Calu3 (cell line): ENCODE results near the gene CPSF2. TPM values are rescaled to one million over a fixed set of nuclear protein-coding genes. Genes with fewer than 3 reads are reported as not detected.
A peak's percentile ranks its signal among the peaks of the same experiment; 100 is the strongest.

Source experiments
- Bru-seq: library from RNA; stranded (reverse); fragments of 400-500 nt; gene quantifications from one replicate; lab custom pipeline; 2021; lab: Mats Ljungman, UMichigan
- BruChase-seq, 2 experiments: library from RNA; stranded (reverse); fragments of 400-500 nt; gene quantifications; one replicate each; lab custom pipeline; 2021; lab: Mats Ljungman, UMichigan
- BruUV-seq: library from RNA; stranded (reverse); fragments of 400-500 nt; replicated peaks from 2 replicates; lab custom pipeline; 2021; lab: Mats Ljungman, UMichigan
- CTCF ChIA-PET: fragments of 300-600 bp; sonication (Branson Sonifier 250); formaldehyde crosslinking; loops from one replicate; lab custom pipeline; 2022; ENCODE audit warnings: antibody characterized with exemption; lab: Charles Lee
- DNase-seq: peaks from one replicate; pipeline ENCODE4 v3.0.0; 2022
- H3K27ac Mint-ChIP-seq: one replicate; pipeline ENCODE4 v1.8.0; 2022; ENCODE audit warnings: mixed read lengths; ENCODE audit not compliant: unreplicated experiment
- H3K27me3 Mint-ChIP-seq: one replicate; pipeline ENCODE4 v1.8.0; 2022; ENCODE audit warnings: mixed read lengths; ENCODE audit not compliant: unreplicated experiment
- H3K36me3 Mint-ChIP-seq: one replicate; pipeline ENCODE4 v1.8.0; 2022; ENCODE audit warnings: mild to moderate bottlenecking, moderate library complexity, mixed read lengths; ENCODE audit not compliant: insufficient read depth, unreplicated experiment
- H3K4me1 Mint-ChIP-seq: one replicate; pipeline ENCODE4 v1.8.0; 2022; ENCODE audit warnings: mild to moderate bottlenecking, low read depth, mixed read lengths; ENCODE audit not compliant: unreplicated experiment
- H3K4me3 Mint-ChIP-seq: one replicate; pipeline ENCODE4 v1.8.0; 2022; ENCODE audit warnings: mild to moderate bottlenecking, low read depth, moderate library complexity, mixed read lengths; ENCODE audit not compliant: unreplicated experiment
- H3K9me3 Mint-ChIP-seq: one replicate; pipeline ENCODE4 v1.8.0; 2022; ENCODE audit warnings: low read depth, mixed read lengths; ENCODE audit not compliant: unreplicated experiment
- intact Hi-C: fragments of 100-400 bp; cut with micrococcal nuclease; formaldehyde crosslinking; loops from one replicate; pipeline ENCODE4 v1.10.0; 2022; ENCODE audit not compliant: unreplicated experiment
- long read RNA-seq: library from polyadenylated mRNA; stranded (forward); transcript quantifications from one replicate; pipeline ENCODE4 v2.0.0, GENCODE V29; 2022
- total RNA-seq: library from RNA; stranded (reverse); gene quantifications from 2 replicates; pipeline ENCODE4 v1.2.3, GENCODE V29; 2022
- TF ChIP-seq, protein P1 (sequence below): fragments of 200-600 bp; IDR thresholded peaks from one replicate; pipeline ENCODE4 v1.8.0; 2022; ENCODE audit warnings: antibody characterized with exemption; ENCODE audit not compliant: unreplicated experiment

Gene CPSF2
- total RNA-seq (70.3 and 76.7 TPM in 2 replicates), Bru-seq, nascent RNA (percentile 83 among the genes with signal in this experiment), BruChase-seq, experiment 1, labeled RNA remaining after a 6-hour chase (percentile 92 among the genes with signal in this experiment), BruChase-seq, experiment 2, labeled RNA remaining after a 2-hour chase (percentile 88 among the genes with signal in this experiment)
- long read RNA-seq, full-length matches to known transcripts: 14 of 20 reads
- long read RNA-seq, partial matches to known transcripts: 2 of 20 reads
- long read RNA-seq, other reads (novel, unspliced or antisense): 4 of 20 reads

DNA sequence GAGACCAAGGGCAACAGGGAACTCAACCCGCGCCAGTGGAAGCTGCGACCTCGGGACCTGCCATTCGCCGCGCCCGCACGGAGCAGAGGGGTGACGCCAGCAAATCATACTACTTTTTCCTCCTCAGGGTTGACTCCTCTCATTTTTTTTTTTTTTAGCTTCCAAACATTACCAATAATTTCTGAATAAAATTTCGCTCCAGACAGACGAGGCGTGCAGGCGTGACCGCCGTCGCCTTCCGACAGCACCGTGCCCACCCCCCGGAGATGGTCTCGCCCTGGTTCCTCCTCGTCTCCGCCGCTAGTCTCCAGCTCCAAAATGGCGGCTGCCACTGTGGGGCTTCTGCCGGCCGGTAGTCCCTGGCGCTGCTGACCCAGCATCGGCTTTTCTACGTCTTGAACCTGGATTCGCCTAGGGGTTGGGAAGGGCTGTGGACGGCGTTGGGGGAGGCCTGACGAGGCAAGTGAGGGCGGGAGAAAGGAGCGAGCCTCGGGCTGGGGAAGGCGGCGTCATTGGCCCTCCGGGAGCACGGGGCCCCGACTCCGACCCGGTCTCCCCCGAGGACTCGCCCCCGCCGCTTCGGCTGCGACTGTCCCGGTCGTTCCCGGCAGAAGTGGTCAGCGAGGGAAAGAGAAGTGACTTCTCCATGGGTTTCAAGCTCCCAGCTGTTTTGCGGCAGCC is at the start of gene CPSF2, which contains the start of gene NDUFB1:
TSS of gene CPSF2 (plus strand) at position 300 of the 681 bp plus-strand sequence. CDS start 9,016 bp downstream, outside the sequence.
TSS of gene NDUFB1 (minus strand) at position 37 of the 681 bp plus-strand sequence. CDS start 4,069 bp downstream, outside the sequence.
- H3K9me3 Mint-ChIP-seq: no peaks in the 10 kb centered on the region
- CTCF ChIA-PET: interaction anchor here (0.5 to 2.5 kb wide), 6 partner anchors 9 to 561 kb away, joined by 3 to 28 read pairs (median 4); partner anchors contain the start of genes ATXN3 and TRIP11
- H3K4me3 Mint-ChIP-seq: peak within 1 kb of the TSS; percentile 83
- intact Hi-C loops: no loop called here
- H3K27me3 Mint-ChIP-seq: no peaks in the 10 kb centered on the region
- BruUV-seq: no TSS peak
- H3K27ac Mint-ChIP-seq: peak within 1 kb of the TSS; percentile 98
- TF ChIP-seq, protein P1, sequence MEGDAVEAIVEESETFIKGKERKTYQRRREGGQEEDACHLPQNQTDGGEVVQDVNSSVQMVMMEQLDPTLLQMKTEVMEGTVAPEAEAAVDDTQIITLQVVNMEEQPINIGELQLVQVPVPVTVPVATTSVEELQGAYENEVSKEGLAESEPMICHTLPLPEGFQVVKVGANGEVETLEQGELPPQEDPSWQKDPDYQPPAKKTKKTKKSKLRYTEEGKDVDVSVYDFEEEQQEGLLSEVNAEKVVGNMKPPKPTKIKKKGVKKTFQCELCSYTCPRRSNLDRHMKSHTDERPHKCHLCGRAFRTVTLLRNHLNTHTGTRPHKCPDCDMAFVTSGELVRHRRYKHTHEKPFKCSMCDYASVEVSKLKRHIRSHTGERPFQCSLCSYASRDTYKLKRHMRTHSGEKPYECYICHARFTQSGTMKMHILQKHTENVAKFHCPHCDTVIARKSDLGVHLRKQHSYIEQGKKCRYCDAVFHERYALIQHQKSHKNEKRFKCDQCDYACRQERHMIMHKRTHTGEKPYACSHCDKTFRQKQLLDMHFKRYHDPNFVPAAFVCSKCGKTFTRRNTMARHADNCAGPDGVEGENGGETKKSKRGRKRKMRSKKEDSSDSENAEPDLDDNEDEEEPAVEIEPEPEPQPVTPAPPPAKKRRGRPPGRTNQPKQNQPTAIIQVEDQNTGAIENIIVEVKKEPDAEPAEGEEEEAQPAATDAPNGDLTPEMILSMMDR: no peak
- peaks cover 23% of the 10 kb centered on the region for H3K4me1 Mint-ChIP-seq
- peaks cover 45% of the 10 kb centered on the region for H3K36me3 Mint-ChIP-seq
- peak; percentile 87 for DNase-seq

DNA sequence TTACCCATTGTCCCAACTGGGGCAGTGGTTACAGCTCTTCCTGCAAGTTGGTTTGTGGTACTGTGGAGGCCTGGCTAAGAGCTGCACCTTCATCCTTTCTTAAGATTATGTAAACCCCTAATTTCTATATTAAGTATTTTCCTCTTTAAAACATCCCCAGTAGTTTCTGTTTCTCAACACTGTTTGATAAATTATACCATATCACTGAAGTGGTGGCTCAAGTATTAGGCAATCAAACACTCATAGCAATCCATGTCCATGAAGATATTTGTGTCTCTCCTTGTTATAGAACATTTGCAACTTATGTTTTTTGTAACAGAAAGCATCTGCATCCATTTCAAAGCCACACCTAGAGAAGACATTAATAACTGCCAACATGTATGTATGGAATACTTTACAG is 47.2 kb upstream of the CPSF2 start:
- no peaks in the 10 kb centered on the region for H3K27me3 Mint-ChIP-seq
- no TSS peak for BruUV-seq
- no peak overlapping the region for H3K27ac Mint-ChIP-seq
- H3K4me3 Mint-ChIP-seq: no peak overlapping the region
- no peak for DNase-seq
- no peaks in the 10 kb centered on the region for H3K4me1 Mint-ChIP-seq
- H3K36me3 Mint-ChIP-seq: no peaks in the 10 kb centered on the region
- TF ChIP-seq, protein P1: no peak
- intact Hi-C loops: no loop called here
- no peaks in the 10 kb centered on the region for H3K9me3 Mint-ChIP-seq
- CTCF ChIA-PET: interaction anchor here (0.7 kb wide), 1 partner anchor 28 kb away, joined by 4 read pairs; no protein-coding TSS in a partner anchor

DNA sequence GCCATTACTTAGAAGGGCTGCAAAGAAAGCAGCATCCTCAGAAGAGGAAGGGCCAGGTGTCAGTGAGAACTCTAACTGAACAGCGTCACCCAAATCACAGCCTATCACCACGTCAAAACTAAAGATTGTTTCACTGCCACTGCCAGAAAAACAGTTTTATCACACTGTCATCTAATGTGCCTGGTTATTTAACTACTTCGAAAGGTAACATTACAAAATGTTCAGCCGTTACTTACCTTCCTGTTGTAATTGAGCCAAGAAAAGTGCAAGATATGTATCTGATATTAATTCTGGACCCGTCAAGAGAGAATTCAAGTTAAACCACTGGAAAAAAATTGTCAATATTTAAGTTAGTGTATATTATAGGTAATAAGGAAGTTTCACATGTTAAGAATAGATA is 33.3 kb upstream of the CPSF2 start:
- intact Hi-C loops: no loop called here
- Mint-ChIP-seq H3K36me3 (peaks cover 9% of the 10 kb centered on the region), H3K27ac (no peak overlapping the region), H3K27me3 (no peaks in the 10 kb centered on the region), H3K4me1 (no peaks in the 10 kb centered on the region), H3K9me3 (no peaks in the 10 kb centered on the region), H3K4me3 (no peak overlapping the region)
- DNase-seq: no peak
- no TSS peak for BruUV-seq
- CTCF ChIA-PET: interaction anchor here (0.7 to 1.0 kb wide), 2 partner anchors 18 to 41 kb away, joined by 3 read pairs; partner anchors contain the start of gene ATXN3
- TF ChIP-seq, protein P1: no peak

DNA sequence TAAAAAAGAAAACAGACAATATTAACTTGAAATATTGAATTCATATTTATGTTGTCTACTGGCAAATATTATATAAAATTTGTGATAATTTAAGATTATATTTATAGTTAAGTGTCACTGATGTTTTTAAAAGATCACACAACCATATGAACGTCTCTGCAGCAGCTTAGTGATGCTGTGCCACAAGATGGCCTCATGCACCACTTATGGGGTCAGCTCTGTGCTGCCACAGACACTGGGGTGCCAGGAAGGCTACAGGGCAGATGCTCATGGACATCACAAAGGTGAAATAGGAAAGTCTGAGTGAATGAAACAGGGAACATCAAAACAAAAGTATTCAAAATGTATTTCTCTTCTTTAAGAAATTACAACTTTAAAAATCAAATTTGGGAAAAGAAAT is 28.4 kb upstream of the CPSF2 start:
- Mint-ChIP-seq H3K4me1 (no peaks in the 10 kb centered on the region), H3K27me3 (no peaks in the 10 kb centered on the region), H3K4me3 (no peak overlapping the region), H3K36me3 (no peaks in the 10 kb centered on the region), H3K27ac (no peak overlapping the region), H3K9me3 (no peaks in the 10 kb centered on the region)
- no TSS peak for BruUV-seq
- TF ChIP-seq, protein P1: no peak
- intact Hi-C loops: no loop called here
- CTCF ChIA-PET: interaction anchor here (0.9 kb wide), 1 partner anchor 13 kb away, joined by 5 read pairs; the partner anchor contains the start of gene ATXN3
- DNase-seq: no peak
